Activated CD4-positive, alpha-beta T cell treated with anti-CD3 and anti-CD28 coated beads, Interleukin-2, Interleukin-6, amounts not matched to agents 100 ng/mL and 50 ng/mL, durations not matched to agents 16 hours and 8 hours (primary cell): ENCODE measurements around the gene TARBP1.
"Not testable (repeated sequence)": the region's sequence is repeated elsewhere in the genome, so short reads cannot be mapped to it uniquely, and the experiment has no call there.

ENCODE experiments used
- DNase-seq: peaks from one replicate; pipeline ENCODE4 v3.0.0-alpha.2; 2020

TARBP1 gene

DNA sequence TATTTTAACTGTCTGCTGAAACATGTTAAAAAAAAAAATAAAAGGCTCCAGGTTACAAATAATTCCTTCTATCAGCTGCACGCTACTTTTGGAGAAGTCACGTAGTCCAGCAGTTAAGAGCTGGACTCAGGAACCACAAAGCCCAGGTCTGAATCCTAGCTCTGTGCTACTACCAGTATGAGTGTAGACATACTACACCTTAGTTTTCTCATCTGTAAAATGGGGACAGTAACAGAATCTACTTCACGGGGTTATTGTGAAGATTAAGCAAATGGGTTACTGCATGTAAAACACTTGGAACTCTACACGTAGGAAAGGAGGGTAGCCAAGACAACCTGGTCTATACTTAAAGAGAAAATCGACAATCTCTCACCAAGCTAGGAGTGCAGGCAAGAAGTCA lies 48.3 kb downstream of the TARBP1 start:
- DNase-seq = no peak

DNA sequence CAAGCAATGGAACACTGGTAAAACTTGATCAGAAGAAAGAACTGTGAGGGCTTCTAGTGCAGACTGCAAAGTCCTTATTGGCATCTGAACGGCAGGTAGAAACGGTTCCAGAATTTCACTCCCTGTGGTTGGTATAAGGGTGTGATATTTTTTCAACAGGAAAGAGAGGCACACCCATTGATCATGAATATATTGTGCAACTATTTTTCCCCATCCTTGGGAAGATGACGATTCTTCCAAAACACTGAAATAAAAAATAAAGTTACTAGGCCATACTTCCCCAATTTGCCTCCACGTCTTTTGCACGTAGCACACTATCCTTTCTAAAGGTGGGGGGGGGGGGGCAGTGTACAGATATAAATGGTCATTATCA lies 49.6 kb downstream of the TARBP1 start:
- no peak for DNase-seq

DNA sequence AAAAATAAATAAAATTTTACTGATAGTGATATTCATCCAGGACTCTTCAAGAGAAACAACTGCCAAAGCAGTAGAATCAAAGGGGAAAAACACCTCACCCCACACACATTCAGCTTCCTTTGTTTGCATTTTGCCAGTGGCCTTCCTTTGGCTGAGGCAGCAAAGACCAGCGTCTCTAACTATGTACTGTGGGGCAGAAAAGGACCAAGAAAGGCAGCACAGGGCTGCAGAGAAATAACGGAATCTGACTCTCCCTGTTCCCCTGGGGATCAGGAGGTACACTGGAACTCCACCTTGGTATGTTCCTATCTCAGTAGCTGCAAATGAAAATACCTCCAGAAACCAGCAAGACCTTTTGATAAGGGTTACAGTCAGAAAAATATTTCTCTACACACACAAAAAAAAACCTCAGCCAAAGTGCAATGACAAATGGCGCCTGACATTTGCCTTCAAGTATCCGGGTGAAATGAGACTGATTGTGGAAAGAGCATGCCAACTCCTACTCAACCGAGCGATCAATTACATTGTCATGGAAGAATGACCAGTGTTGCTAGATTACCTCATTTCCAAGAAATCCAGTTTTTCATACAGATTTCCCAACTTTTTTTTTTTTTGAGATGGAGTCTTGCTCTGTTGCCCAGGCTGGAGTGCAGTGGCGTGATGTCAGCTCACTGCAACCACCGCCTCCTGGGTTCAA lies 50.9 kb downstream of the TARBP1 start:
- no peak for DNase-seq

DNA sequence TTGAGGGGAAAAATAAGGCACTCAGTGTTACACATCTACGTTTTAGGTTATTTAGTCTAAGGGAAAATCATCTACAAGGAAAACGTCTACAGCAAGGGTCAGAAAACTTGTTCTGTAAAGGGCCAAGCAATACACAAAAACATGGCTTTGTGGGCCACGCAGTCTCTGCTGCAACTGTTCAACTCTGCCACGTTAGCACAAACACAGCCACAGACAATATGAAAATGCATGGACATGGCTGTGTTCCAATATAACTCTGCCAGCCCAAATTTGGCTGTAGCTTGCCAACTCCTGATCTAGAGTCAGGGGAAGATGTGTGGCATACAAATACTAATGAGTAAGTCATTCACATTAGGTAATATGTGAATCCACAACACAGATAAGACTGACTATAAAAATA lies 65.0 kb downstream of the TARBP1 start:
- no peak for DNase-seq

DNA sequence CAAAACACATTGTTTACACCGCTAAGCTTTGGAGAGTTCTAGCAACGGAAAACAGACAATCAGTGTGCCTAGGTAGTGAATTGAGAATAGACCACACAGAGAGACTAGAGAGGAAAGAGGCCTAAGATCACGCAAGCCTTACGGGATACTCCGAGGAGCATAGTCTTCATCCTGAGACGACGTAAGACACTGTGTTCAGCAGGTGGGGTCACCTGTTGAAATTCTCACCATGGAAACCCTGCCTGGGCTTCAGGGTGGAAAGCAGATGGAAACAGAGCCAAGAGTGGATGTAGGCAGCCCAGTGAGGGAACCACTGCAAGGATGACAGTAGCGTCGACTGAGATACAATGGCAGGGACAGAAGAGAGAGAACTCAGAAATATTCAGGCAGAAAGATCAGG lies 65.5 kb downstream of the TARBP1 start:
- no peak for DNase-seq

DNA sequence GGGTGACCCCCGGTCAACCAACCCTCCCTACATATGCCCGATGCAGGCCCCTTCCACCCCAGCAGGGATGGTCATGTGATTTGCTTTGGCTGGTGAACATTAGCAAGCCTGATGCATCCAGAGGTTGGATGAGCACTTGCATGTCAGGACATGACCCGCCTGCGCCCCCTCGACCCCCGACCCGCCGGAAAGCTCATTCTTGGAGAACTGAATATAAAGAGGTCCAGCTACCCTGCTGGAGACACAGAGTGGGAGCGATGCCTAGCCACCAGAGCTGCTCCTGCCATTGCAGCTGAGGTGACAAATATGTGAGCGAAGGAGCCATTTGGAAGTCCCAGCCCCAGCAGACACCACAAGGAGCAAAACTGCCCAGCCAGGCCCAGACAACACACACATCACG lies 66.1 kb downstream of the TARBP1 start:
- no peak for DNase-seq

DNA sequence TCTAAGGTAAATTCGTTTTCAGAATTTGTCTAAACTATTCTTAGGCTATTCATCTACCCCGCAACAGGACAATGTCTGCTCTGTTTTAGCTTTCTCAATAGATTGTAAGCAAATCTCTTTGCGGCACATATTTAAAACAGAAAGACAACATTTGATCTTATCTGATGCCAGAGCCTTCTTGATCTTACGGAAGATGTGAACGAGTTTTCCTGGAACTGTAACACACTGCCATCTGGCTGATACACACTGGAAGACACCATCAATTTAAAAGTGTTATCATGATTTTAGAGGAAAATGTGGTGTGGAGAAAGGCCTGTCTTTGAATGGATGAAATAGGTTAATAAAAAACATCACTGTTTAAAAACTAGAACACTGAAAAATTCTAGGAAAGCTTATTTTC lies 69.7 kb downstream of the TARBP1 start:
- DNase-seq = peak; percentile 59

DNA sequence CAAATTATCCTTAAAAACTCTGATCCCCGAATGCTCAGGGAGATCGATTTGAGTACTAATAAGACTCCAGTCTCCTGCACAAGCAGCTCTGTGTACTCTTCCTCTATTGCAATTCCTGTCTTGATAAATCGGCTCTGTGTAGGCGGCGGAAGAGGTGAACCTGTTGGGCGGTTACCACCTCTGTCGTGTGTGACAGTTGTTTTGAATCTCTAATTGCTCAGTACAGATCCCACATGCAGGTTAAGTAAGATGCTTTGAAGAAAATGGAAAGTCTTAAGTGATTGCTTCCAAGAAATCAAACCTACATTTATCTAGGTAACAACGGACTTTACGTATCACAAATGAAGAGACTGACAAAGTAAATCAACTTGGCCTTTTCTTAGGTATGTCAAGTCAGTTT lies 70.2 kb downstream of the TARBP1 start:
- DNase-seq = peak; percentile 72

DNA sequence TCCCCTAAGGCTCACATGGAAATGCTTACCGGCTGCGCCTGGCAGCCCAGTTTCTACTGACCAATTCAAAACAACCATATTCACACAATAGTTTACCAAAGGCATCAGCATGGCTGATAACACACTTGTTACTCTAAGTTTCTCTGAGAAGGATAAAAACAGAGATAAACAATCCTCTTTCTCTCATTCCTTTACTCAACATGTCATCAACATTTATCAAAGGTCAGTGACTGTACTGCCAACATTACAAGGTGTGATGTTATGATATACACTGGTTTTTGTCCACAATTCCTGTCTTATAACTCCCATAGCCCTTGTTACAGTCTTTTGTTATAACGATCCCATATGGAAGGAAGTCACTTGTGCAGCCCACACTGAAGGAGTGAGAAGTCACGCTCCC lies 72.1 kb downstream of the TARBP1 start:
- no peak for DNase-seq

DNA sequence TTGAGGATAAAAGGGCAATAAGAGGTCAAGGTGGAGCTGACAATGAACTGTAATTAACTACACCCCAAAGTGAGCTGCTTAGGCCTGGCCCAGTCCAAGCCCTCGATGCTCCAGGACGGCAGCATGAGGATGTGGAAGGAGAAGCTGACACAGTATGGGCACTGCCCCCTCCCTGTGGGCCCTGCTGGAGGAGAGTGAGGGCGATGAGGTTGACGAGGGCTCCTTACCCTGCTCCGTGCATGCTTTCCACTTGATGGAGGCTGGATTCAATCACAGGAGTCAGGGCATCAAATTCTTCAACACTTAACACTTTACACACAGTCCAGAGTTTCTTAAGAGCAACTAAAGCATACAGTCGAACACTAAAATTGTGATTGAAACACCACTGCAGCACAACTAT lies 73.3 kb downstream of the TARBP1 start:
- no peak for DNase-seq

DNA sequence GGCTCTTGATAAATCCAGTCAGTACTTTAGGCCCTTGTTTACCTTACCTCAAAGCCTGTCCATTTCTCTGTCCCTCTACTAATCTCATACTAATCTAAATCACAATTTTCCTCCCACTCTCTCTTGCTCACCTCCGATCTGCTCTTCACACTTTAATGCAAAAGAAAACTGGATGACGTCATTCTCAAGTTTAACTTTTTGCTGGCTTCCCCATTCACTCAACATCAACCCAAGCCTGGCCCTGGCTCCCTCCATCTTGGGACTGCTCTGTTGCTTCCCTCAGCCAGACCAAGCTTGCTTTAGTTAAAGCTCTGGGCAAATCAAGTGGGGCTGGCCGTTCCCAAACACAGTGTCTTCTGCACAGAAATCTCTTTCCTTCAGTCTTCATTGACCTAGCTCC lies 76.0 kb downstream of the TARBP1 start:
- DNase-seq = no peak

DNA sequence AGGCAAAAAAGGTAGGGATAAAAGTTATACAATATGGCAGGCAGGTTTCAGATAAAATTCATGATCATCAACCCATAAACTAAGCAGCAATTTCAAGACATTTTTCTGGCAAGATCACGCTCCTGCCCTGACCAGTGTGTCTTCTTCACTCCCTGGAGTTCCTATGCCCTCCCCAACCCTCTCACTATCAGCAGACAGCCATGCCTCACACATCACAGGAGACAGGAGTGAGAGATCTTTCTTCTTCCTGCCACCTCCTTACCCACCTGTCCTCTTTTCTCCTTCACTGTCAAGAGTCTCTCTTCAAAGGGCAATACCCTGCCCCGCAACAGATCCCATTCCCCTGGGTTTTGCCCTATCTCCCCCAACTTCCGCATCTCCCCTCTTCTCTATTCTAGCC lies 77.3 kb downstream of the TARBP1 start:
- DNase-seq = no peak

DNA sequence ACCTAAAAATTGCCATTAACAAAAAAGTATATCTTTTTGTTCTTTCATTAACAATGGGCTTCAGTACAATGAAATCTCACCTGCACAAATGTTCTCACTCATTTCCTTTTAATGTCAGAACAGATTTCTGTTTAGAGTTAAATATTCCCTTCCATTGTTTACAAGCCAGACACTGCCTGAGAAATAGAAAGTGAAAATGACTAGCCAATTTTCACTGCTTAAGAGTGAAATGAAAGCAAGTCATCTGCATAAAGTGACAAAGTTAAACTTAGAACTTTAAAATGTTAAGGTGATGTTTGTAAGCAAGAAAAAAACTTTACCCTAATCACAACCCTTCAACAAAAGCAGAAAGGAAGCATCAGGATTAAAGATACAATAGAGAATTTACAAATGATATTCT lies 78.2 kb downstream of the TARBP1 start:
- peak; percentile 37 for DNase-seq

DNA sequence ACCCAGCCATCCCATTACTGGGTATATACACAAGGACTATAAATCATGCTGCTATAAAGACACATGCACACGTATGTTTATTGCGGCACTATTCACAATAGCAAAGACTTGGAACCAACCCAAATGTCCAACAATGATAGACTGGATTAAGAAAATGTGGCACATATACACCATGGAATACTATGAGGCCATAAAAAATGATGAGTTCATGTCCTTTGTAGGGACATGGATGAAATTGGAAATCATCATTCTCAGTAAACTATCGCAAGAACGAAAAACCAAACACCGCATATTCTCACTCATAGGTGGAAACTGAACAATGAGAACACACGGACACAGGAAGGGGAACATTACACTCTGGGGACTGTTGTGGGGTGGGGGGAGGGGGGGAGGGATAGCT lies 79.5 kb downstream of the TARBP1 start:
- DNase-seq = not testable (repeated sequence)

DNA sequence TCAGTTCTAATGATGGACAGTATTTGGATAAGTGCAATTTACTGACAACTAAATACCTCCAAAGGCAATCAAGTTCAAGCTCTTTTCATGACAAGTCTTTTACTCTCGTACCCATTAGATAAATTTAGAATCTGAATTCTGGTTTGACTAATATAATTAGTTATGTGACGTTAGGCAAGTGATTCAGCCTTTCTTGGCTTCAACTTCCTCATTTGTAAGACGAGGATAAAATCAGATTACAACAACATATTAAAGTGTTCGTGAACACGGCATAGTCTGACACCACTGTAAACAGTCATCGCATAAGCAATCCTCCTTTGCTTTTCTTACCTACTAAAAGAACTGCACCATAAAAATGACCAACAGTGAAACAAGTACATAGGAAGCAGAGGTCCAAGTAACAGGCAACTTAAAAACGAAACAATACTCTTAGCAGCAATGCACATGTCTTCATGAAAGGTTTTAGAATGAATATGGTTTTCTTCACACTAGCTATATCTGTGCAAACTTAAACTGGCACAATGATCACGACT lies 80.1 kb downstream of the TARBP1 start:
- peak; percentile 52 for DNase-seq

DNA sequence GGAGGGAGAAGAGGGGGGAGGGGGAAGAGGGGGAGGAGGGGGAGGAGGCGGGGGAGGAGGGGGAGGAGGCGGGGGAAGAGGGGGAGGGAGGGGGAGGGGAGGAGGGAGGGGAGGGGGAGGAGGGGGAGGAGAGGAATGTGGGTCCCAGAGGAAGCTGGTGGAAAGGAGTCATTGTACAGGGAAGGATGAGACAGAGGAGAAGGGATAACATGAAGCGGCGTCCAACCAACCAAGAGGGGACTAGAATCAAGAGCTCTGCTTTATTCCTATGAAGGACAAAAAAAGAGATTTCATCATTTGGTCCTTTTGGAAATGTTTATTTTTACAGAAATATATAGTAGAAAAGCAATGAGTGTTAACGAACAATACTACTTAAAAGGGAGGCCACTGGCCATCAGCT lies 81.2 kb downstream of the TARBP1 start:
- DNase-seq = no peak

DNA sequence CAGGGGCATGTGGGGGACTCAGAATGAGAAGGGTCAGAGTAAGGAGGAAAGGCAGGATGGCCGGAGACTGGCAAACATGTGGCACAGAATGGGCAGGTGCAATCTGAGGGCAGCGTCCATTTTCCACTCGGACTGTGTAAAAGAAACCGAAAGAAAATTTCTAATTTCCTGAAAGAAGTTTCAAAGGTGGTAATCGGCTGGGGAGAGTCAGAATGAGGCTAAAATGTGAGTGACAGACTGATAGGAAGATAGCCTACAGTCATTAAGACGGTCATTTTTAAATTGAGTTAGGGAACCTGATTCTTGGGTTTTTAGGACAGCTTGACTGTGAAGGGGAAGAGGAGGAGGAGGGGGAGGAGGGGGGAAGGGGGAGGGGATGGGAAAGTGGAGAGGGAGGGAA lies 82.1 kb downstream of the TARBP1 start:
- no peak for DNase-seq

DNA sequence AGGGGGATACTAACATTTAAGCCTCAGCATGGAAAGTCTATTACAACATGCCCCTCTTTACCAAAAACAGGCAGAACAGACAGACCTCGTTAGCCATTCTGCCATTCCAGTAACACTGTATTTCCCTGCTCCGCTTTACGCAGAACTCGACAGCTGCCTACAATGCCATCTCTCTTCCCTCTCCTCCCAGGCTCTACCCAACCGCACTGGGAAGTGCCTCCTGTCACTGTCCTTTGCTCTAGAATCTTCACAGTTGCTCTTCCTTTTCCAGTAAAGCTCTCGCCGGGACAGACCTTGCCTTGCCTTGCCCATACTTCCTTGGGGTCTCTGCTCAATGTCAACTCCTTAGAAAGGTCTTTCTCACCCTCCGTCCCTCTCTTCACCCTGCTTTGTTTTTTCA lies 82.9 kb downstream of the TARBP1 start:
- no peak for DNase-seq

DNA sequence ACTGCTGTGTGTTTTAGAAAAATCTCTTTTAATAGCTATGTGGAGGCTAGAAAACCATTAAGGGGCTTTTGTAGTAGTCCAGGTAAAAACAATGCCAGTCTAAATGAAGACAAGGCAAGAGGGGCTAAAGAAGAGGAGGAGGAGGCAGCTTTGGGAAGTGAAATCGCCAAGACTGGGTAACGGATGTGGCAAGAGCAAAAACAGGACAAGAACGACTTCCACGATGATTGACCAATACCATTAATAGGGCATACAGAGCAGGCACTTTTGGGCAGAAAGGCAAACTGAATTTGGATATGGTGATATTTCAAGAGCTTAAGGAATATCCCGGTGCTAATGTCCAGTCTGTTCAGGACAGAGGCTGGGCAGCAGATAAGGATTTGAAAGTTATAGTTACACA lies 83.7 kb downstream of the TARBP1 start:
- no peak for DNase-seq

DNA sequence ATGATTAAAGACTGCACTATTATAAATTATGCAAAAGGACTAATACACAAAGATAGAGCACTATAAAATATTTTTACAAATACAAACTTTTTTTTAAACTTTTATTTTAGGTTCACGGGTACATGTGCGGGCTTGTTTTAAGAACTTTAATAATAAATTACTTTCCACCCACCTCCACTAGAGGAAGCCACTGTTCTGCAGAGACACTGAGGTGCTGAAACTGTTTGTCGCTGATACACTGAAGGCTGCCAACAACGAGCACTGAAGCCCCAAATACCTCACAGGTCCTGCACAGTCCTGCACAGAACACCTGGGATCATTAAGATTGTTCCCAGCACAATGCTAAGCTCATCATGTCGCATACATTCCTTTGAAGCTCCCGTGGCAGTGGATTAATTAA lies 85.8 kb downstream of the TARBP1 start:
- DNase-seq = no peak

DNA sequence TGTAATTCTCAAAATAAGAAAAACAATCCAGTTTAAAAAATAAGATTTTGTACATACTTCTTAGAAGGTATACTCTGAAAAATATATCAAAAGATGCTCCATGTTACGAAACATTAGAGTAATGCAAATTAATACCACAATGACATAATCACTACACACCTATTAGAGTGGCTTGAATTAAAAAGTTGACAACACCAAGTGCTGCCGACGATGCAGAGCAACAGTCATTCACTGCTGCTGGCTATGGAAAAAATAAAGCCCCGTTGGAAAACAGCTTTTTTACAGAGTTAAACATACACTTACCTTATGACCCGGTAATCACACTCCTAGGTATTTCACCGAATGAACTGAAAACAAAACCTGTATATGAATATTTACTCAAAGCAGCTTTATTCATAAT lies 90.9 kb downstream of the TARBP1 start:
- no peak for DNase-seq

DNA sequence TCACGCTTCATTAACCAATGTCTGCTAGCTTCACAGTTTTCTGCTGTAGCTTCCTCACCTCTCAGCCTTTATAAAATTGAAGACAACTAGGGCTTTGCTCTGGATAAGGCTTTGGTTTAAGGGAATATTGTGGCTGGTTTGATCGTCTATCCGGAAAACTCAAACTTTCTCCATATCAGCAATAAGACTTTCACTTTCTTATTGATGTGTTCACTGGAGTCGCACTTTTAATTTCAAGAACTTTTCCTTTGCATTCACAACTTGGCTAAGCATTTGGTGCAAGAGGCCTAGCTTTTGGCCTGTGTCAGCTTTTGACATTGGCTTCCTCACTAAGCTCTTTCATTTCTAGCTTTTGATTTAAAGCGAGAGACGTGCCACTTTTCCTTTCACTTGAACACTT lies 92.9 kb downstream of the TARBP1 start:
- DNase-seq = peak; percentile 29

DNA sequence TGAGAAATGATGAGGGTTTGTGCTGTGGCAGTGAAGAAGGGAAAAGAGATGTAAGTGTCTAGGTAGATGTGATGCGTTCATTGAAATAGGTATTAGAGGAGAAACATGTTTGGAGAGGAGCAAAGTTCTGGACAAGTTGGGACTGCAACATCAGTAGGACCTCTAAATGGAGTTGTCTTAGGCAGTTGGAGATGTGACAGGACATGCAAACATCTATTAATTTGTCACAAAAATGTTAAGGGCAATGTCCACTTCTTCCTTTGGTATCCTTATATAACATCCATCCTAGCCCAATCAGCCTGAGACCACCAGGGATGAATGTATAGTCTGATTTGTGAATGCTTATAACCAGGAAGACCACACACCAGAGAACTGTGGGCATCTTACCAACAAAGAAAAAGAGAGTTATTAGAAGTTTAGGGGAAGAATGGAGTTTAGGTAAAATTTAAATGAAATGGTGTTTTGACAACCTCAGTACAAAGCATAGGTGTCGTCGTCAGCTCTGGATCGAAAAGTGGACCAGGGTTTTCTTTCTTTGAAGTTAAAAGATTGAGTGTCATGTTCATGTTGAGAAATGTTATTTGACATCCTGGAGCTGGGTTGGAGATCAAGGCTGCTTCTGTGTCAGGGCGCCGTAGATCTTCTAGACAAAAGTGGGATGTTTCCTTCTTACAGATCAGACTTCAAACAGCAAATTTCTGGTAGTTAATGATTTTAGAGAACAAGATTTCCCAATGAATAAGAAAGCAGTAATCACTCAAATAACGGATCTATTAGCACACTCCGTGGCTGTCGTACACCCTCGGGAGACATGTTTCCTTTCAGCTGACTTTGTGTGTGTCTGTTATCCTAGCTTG lies 97.1 kb downstream of the TARBP1 start:
- no peak for DNase-seq

DNA sequence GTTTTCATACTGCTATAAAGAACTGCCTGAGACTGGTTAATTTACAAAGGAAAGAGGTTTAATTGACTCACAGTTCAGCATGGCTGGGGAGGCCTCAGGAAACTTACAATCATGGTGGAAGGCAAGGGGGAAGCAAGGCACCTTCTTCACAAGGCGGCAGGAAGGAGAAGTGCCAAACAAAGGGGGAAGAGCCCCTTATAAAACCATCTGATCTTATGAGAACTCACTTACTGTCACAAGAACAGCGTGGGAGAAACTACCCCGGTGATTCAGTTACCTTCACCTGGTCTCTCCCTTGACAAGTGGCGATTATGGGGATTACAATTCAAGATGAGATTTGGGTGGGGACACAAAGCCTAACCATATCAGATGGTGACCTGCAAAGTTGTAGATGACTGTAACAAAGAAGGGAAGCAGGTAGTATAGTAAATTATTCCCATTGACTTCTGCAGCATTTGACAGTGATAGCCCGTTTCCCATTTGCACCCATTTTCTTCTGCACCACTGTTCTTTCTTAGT lies 99.3 kb downstream of the TARBP1 start:
- not testable (repeated sequence) for DNase-seq
